Endothelial cell of umbilical vein (primary cell): Measurements from ENCODE around the gene LIPH. TPM values are rescaled to one million over a fixed set of nuclear protein-coding genes. Genes with fewer than 3 reads are reported as not detected.

Experiments
- BruUV-seq: library from RNA; stranded (reverse); fragments of 400-500 nt; replicated peaks from 2 replicates; lab custom pipeline; 2021; lab: Mats Ljungman, UMichigan
- CTCF ChIA-PET: fragments of 300-600, 350-600 bp; sonication (Branson Sonifier 250); formaldehyde crosslinking; loops from one replicate; lab custom pipeline; 2021; ENCODE audit warnings: antibody characterized with exemption, inconsistent platforms; lab: Charles Lee
- POLR2A ChIA-PET: fragments of 300-600, 350-600 bp; sonication (Branson Sonifier 250); formaldehyde crosslinking; loops from one replicate; lab custom pipeline; 2021; ENCODE audit warnings: antibody characterized with exemption, inconsistent platforms; lab: Charles Lee
- DNase-seq: peaks from one replicate; pipeline ENCODE4 v3.0.0-alpha.2; 2011; ENCODE audit warnings: low read depth, low spot score
- FAIRE-seq: peaks from 2 replicates; lab custom pipeline; 2011; peaks lifted over from hg19 to GRCh38; lab: Jason Lieb, UNC
- H2AFZ ChIP-seq: 2 replicates; pipeline ENCODE4 v1.6.0; 2012; ENCODE audit warnings: low read depth, low read length, control low read depth, inconsistent platforms
- H3K27ac ChIP-seq: 2 replicates; pipeline ENCODE4 v1.5.1; 2011; ENCODE audit warnings: low read depth, mild to moderate bottlenecking, control low read depth, low read length, moderate library complexity; ENCODE audit not compliant: insufficient read depth
- H3K27me3 ChIP-seq, 2 experiments: 2 replicates each; pipeline versions ENCODE4 v1.6.0 to v1.6.1; 2011; ENCODE audit warnings: low read length in 2 of 2, mixed read lengths in 1 of 2; ENCODE audit not compliant: control insufficient read depth in 2 of 2, insufficient read depth in 2 of 2
- H3K36me3 ChIP-seq, 2 experiments: 2 replicates in 1 of 2; 3 replicates in 1 of 2; pipeline ENCODE4 v1.5.1; 2011; ENCODE audit warnings: low read length in 2 of 2, mild to moderate bottlenecking in 1 of 2, moderate library complexity in 1 of 2; ENCODE audit not compliant: control insufficient read depth in 2 of 2, insufficient read depth in 2 of 2; ENCODE audit errors: extremely low read depth in 1 of 2
- H3K4me1 ChIP-seq: 3 replicates; pipeline ENCODE4 v1.5.1; 2011; ENCODE audit warnings: mild to moderate bottlenecking, low read length; ENCODE audit not compliant: control insufficient read depth, insufficient read depth; ENCODE audit errors: extremely low read depth
- H3K4me2 ChIP-seq: 2 replicates; pipeline ENCODE4 v1.6.1; 2011; ENCODE audit warnings: low read length, control low read depth, mixed read lengths; ENCODE audit not compliant: insufficient read depth
- H3K4me3 ChIP-seq, 3 experiments: fragments of 200-600 bp in 1 of 3; sonication (generic), shearing (Covaris generic) in 1 of 3; replicated peaks in 1 of 3; 2 replicates each; pipeline ENCODE4 v1.5.1; 2011 to 2016; ENCODE audit warnings: control low read depth in 3 of 3, low read length in 3 of 3, mild to moderate bottlenecking in 2 of 3, inconsistent platforms in 1 of 3, low read depth in 1 of 3, moderate library complexity in 1 of 3; ENCODE audit not compliant: insufficient read depth in 1 of 3
- H3K79me2 ChIP-seq: 2 replicates; pipeline ENCODE4 v1.6.0; 2012; ENCODE audit warnings: low read length, inconsistent platforms; ENCODE audit not compliant: control insufficient read depth, insufficient read depth
- H3K9ac ChIP-seq: replicated peaks from 2 replicates; pipeline ENCODE3; 2011; ENCODE audit warnings: low read length, control low read depth; ENCODE audit not compliant: insufficient read depth; ENCODE audit errors: extremely low read depth
- H3K9me1 ChIP-seq: replicated peaks from 3 replicates; pipeline ENCODE4 v1.6.0; 2011; ENCODE audit warnings: mild to moderate bottlenecking, low read length; ENCODE audit not compliant: control insufficient read depth, insufficient read depth; ENCODE audit errors: extremely low read depth
- H3K9me3 ChIP-seq: replicated peaks from 2 replicates; pipeline ENCODE4 v1.5.1; 2012; ENCODE audit warnings: low read length, inconsistent platforms; ENCODE audit not compliant: control insufficient read depth, insufficient read depth
- H4K20me1 ChIP-seq: replicated peaks from 2 replicates; pipeline ENCODE3; 2011; ENCODE audit warnings: mild to moderate bottlenecking, low read length; ENCODE audit not compliant: control insufficient read depth, insufficient read depth; ENCODE audit errors: extremely low read depth
- EZH2 ChIP-seq: IDR thresholded peaks from 2 replicates; pipeline ENCODE4 v1.6.1; 2012; ENCODE audit warnings: borderline replicate concordance, low read depth, mild to moderate bottlenecking, moderate library complexity, low read length, inconsistent platforms; ENCODE audit not compliant: severe bottlenecking
- GATA2 ChIP-seq: IDR thresholded peaks from 2 replicates; pipeline ENCODE4 v1.7.0; 2011; ENCODE audit warnings: low read depth, mild to moderate bottlenecking, moderate library complexity, mixed read lengths, low read length; ENCODE audit not compliant: insufficient read length, insufficient read depth
- JUN ChIP-seq: IDR thresholded peaks from 2 replicates; pipeline ENCODE4 v1.6.1; 2011; ENCODE audit warnings: borderline replicate concordance, low read depth; ENCODE audit not compliant: insufficient read length, insufficient read depth
- MYC ChIP-seq: IDR thresholded peaks from one replicate; pipeline ENCODE4 v1.6.1; 2011; ENCODE audit warnings: mild to moderate bottlenecking, low read depth, low read length
- POLR2A ChIP-seq: IDR thresholded peaks from 2 replicates; pipeline ENCODE4 v1.6.1; 2012; ENCODE audit warnings: low read depth, mild to moderate bottlenecking, control low read depth, low read length
- POLR2AphosphoS5 ChIP-seq: IDR thresholded peaks from 2 replicates; pipeline ENCODE4 v1.6.1; 2012; ENCODE audit warnings: low read depth, mild to moderate bottlenecking, control low read depth, low read length, moderate library complexity; ENCODE audit not compliant: insufficient read depth
- dilution Hi-C: fragments of 300-500 bp; cut with MboI; formaldehyde crosslinking; loops from one replicate; pipeline ENCODE4 v1.15.0; 2019; ENCODE audit warnings: low sequenced_read_pairs; ENCODE audit not compliant: extremely low pct_ligation_motif_present
- intact Hi-C: fragments of 100-400 bp; cut with micrococcal nuclease; formaldehyde crosslinking; loops from one replicate; pipeline ENCODE4 v1.10.0; 2022
- polyA plus RNA-seq, 4 experiments: library from polyadenylated mRNA; depleted of rRNA in 3 of 4; stranded (reverse) in 3 of 4; unstranded in 1 of 4; fragments of >200 nt; gene quantifications; 2 replicates each; pipeline versions ENCODE4 v1.2.1 to v1.2.3, GENCODE V29; 2011 to 2012; ENCODE audit warnings: missing spikeins in 1 of 4
- total RNA-seq: library from RNA; stranded (reverse); gene quantifications from 2 replicates; pipeline ENCODE4 v1.2.3, GENCODE V29; 2021
- TF ChIP-seq, protein P1 (sequence below): IDR thresholded peaks from 2 replicates; pipeline ENCODE4 v1.6.1; 2011; ENCODE audit not compliant: insufficient read depth, insufficient read length
- TF ChIP-seq, protein P2 (sequence below), 2 donors: IDR thresholded peaks; 1 replicate in 1 of 2; 2 replicates in 1 of 2; pipeline ENCODE4 v1.5.1; 2011; ENCODE audit warnings: low read length in 2 of 2, mild to moderate bottlenecking in 2 of 2, moderate library complexity in 2 of 2, control low read depth in 1 of 2, inconsistent platforms in 1 of 2, low read depth in 1 of 2; ENCODE audit not compliant: insufficient read depth in 1 of 2; ENCODE audit errors: extremely low read depth in 1 of 2

Gene LIPH
- total and polyA plus RNA-seq, 2 donors (not counting 3 experiments of a cell fraction or from before 2014, with no cell fraction given), result not detected

DNA sequence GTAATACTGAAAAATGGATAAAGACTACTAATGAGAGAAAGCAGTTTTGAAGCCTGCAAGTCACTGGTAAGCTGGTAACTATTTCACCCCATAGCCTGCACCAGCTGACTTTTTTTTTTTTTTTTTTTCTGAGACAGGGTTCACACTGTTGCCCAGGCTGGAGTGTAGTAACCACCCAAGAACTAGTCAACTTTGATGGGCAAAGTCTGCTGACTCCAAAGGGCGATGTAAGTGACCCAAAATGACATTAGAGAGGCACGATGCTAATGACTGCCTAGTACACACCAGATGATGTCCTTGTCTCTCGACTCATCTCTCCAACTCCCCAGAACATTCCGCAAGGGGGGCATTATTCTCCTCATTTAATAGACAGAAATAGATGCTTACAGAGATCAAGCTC lies 40.7 kb downstream of the LIPH start:
- FAIRE-seq (no peak), DNase-seq (no peak)
- H3K9me3 ChIP-seq, result no peaks in the 10 kb centered on the region
- H3K36me3 ChIP-seq, result no peaks in the 10 kb centered on the region
- peaks cover 0 to 2% of the 10 kb centered on the region in 2 experiments for H3K27me3 ChIP-seq
- TF ChIP-seq POLR2A (no peak), MYC (no peak), GATA2 (no peak), POLR2AphosphoS5 (no peak), JUN (no peak), EZH2 (no peak)
- TF ChIP-seq, protein P1, sequence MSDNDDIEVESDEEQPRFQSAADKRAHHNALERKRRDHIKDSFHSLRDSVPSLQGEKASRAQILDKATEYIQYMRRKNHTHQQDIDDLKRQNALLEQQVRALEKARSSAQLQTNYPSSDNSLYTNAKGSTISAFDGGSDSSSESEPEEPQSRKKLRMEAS, result no peak
- POLR2A ChIA-PET, result no interaction called here
- H3K9me1 ChIP-seq, result no peaks in the 10 kb centered on the region
- H3K4me2 ChIP-seq, result no peak overlapping the region
- intact Hi-C loops (no loop called here), dilution Hi-C loops (no loop called here)
- no peaks in the 10 kb centered on the region for H3K4me1 ChIP-seq
- CTCF ChIA-PET, result no interaction called here
- H3K79me2 ChIP-seq, result no peaks in the 10 kb centered on the region
- H2AFZ ChIP-seq, result no peak overlapping the region
- BruUV-seq, result no TSS peak
- no peak overlapping the region for H3K27ac ChIP-seq
- H3K4me3 ChIP-seq, result no peak overlapping the region
- no peak overlapping the region for H3K9ac ChIP-seq
- H4K20me1 ChIP-seq, result no peaks in the 10 kb centered on the region

DNA sequence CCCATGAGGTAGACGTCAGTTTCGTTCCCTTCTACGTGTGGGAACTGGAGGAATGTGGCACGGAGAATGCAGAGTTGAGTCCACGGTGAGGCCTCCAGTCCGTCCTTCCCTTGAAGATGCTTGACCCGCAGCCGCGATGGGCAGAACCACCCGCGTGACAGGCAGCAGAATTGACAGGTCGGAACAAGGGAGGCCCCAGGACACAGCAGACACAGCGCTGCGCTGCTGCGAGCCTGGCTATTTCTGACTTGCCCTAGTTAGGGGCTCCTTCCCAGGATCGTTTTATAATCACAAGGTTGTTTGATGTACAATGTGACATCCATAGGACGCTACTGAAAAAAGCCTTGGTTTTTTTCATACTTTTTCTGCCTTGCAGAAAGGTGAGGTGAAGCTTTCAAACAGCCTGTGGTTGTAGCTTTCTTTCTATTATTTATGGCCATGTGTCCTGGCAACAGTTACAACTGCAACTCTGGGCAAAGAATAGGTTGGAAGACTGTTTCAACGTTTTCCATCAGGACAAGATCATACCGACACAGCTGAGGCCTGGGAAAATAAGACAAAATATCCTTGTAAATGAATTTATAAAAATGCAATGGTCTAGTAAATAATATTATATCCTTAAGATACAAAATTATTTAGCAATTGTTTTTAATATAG lies 43.9 kb downstream of the LIPH start:
- H3K36me3 ChIP-seq, result no peaks in the 10 kb centered on the region
- BruUV-seq, result no TSS peak

More for the DNA sequence above, 43.9 kb downstream of the LIPH start:
- CTCF ChIA-PET, result interaction anchor here (1.4 kb wide), 1 partner anchor 50 kb away, joined by 5 read pairs; no protein-coding TSS in a partner anchor
- Histone ChIP-seq H3K9me3 (no peaks in the 10 kb centered on the region), H2AFZ (no peak overlapping the region), H3K4me3 (no peak overlapping the region), H3K27me3 (peaks cover 0 to 2% of the 10 kb centered on the region in 2 experiments), H3K9ac (no peak overlapping the region), H4K20me1 (no peaks in the 10 kb centered on the region), H3K4me2 (no peak overlapping the region), H3K79me2 (no peaks in the 10 kb centered on the region), H3K27ac (no peak overlapping the region), H3K4me1 (no peaks in the 10 kb centered on the region), H3K9me1 (no peaks in the 10 kb centered on the region)
- FAIRE-seq (no peak), DNase-seq (no peak)
- dilution Hi-C loops, result no loop called here
- intact Hi-C loops, result no loop called here
- TF ChIP-seq GATA2, result no peak
- no peak for TF ChIP-seq JUN
- no peak for TF ChIP-seq EZH2
- TF ChIP-seq MYC, result no peak
- TF ChIP-seq, protein P2, sequence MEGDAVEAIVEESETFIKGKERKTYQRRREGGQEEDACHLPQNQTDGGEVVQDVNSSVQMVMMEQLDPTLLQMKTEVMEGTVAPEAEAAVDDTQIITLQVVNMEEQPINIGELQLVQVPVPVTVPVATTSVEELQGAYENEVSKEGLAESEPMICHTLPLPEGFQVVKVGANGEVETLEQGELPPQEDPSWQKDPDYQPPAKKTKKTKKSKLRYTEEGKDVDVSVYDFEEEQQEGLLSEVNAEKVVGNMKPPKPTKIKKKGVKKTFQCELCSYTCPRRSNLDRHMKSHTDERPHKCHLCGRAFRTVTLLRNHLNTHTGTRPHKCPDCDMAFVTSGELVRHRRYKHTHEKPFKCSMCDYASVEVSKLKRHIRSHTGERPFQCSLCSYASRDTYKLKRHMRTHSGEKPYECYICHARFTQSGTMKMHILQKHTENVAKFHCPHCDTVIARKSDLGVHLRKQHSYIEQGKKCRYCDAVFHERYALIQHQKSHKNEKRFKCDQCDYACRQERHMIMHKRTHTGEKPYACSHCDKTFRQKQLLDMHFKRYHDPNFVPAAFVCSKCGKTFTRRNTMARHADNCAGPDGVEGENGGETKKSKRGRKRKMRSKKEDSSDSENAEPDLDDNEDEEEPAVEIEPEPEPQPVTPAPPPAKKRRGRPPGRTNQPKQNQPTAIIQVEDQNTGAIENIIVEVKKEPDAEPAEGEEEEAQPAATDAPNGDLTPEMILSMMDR (IDR thresholded peaks at IDR 0.05; ENCODE audit: extremely low read depth in 1 of 2, insufficient read depth in 1 of 2, low read depth in 1 of 2, low read length in 2 of 2), result no peak
- POLR2A ChIA-PET, result no interaction called here
